HepG2 (cell line): ENCODE measurements around the gene SYAP1. TPM values are rescaled to one million over a fixed set of nuclear protein-coding genes. Genes with fewer than 3 reads are reported as not detected.

Experiments used
- ATAC-seq: fragments of 200-7000 bp; cut with Tn5 transposase; 3 replicates; pipeline ENCODE4 v1.9.1; 2020; ENCODE audit warnings: mild to moderate bottlenecking, moderate library complexity
- BruUV-seq: library from RNA; stranded (reverse); fragments of 400-500 nt; replicated peaks from 2 replicates; lab custom pipeline; 2021; lab: Mats Ljungman, UMichigan
- CTCF ChIA-PET: fragments of 300-600 bp; formaldehyde crosslinking; extraction: SDS; loops from one replicate; lab custom pipeline; 2021; ENCODE audit warnings: low total read pairs, inconsistent platforms, low intra/inter-chr PET ratio; lab: Yijun Ruan, JAX
- POLR2A ChIA-PET: fragments of 350-600 bp; sonication (Branson Sonifier 250); formaldehyde crosslinking; loops from one replicate; lab custom pipeline; 2020; ENCODE audit warnings: antibody characterized with exemption, inconsistent platforms; lab: Yijun Ruan, JAX
- DNase-seq: peaks from one replicate; pipeline ENCODE4 v3.0.0-alpha.2; 2015; ENCODE audit warnings: low spot score
- FAIRE-seq: peaks from 3 replicates; lab custom pipeline; 2011; peaks lifted over from hg19 to GRCh38; lab: Jason Lieb, UNC
- H2AFZ ChIP-seq: one replicate; pipeline ENCODE4 v1.6.1; 2011; ENCODE audit warnings: low read length, inconsistent platforms
- H3K27ac ChIP-seq: fragments of 300-600 bp; 3 replicates; pipeline ENCODE4 v1.8.0; 2011; ENCODE audit warnings: mixed run types, mild to moderate bottlenecking, mixed read lengths, low read length, inconsistent platforms; ENCODE audit not compliant: insufficient read depth; ENCODE audit errors: extremely low read length
- H3K27me3 ChIP-seq, 2 experiments: fragments of 200-600 bp in 1 of 2; 2 replicates in 1 of 2; 3 replicates in 1 of 2; pipeline versions ENCODE4 v1.6.0 to v1.8.0; 2011; ENCODE audit warnings: low read length in 2 of 2, mild to moderate bottlenecking in 2 of 2, moderate library complexity in 2 of 2, inconsistent platforms in 1 of 2; ENCODE audit not compliant: insufficient read depth in 2 of 2, control insufficient read depth in 1 of 2
- H3K36me3 ChIP-seq, 2 experiments: fragments of 200-600 bp in 1 of 2; replicated peaks in 1 of 2; 2 replicates in 1 of 2; 3 replicates in 1 of 2; pipeline versions ENCODE4 v1.5.1 to v1.8.0; 2011; ENCODE audit warnings: low read length in 2 of 2, inconsistent platforms in 1 of 2; ENCODE audit not compliant: insufficient read depth in 2 of 2, control insufficient read depth in 1 of 2
- H3K4me1 ChIP-seq: 2 replicates; pipeline ENCODE4 v1.5.1; 2012; ENCODE audit warnings: low read length, inconsistent platforms; ENCODE audit not compliant: insufficient read depth
- H3K4me2 ChIP-seq: 2 replicates; pipeline ENCODE4 v1.6.0; 2011; ENCODE audit warnings: low read depth, low read length, inconsistent platforms
- H3K4me3 ChIP-seq, 3 experiments: fragments of 200-600 bp in 1 of 3; sonication (generic), shearing (Covaris generic) in 1 of 3; replicated peaks in 1 of 3; 2 replicates each; pipeline ENCODE4 v1.5.1; 2011 to 2016; ENCODE audit warnings: low read length in 3 of 3, inconsistent platforms in 2 of 3, low read depth in 2 of 3, mild to moderate bottlenecking in 2 of 3, control low read depth in 1 of 3, mixed read lengths in 1 of 3; ENCODE audit not compliant: insufficient read depth in 1 of 3
- H3K79me2 ChIP-seq: one replicate; pipeline ENCODE4 v1.6.1; 2011; ENCODE audit warnings: low read length, inconsistent platforms; ENCODE audit not compliant: insufficient read depth
- H3K9ac ChIP-seq: 2 replicates; pipeline ENCODE4 v1.6.0; 2011; ENCODE audit warnings: mild to moderate bottlenecking, low read depth, low read length, inconsistent platforms; ENCODE audit not compliant: insufficient read depth
- H3K9me3 ChIP-seq: 2 replicates; pipeline ENCODE4 v1.5.1; 2012; ENCODE audit warnings: mild to moderate bottlenecking, low read length
- H4K20me1 ChIP-seq: 2 replicates; pipeline ENCODE4 v1.6.0; 2011; ENCODE audit warnings: inconsistent platforms, mild to moderate bottlenecking, low read length, moderate library complexity; ENCODE audit not compliant: insufficient read depth
- XBP1 ChIP-seq: sonication (generic); formaldehyde crosslinking; IDR thresholded peaks from 2 replicates; pipeline ENCODE4 v1.5.0; 2020; ENCODE audit warnings: missing genetic modification reagents
- ZBTB3 ChIP-seq: sonication (generic); formaldehyde crosslinking; IDR thresholded peaks from 2 replicates; pipeline ENCODE4 v1.4.0; 2020; ENCODE audit warnings: low read depth, mild to moderate bottlenecking, moderate library complexity, missing genetic modification reagents, borderline replicate concordance
- ZFP1 ChIP-seq: IDR thresholded peaks from 2 replicates; pipeline ENCODE4 v1.6.1; 2016
- ZFP36 ChIP-seq: fragments of 150-350 bp; IDR thresholded peaks from 2 replicates; pipeline ENCODE4 v1.6.1; 2018; ENCODE audit warnings: borderline replicate concordance, low read length, low read depth; ENCODE audit not compliant: partially characterized antibody
- ZFP82 ChIP-seq: sonication (generic); formaldehyde crosslinking; IDR thresholded peaks from 2 replicates; pipeline ENCODE4 v1.5.1; 2020; ENCODE audit warnings: mild to moderate bottlenecking, missing genetic modification reagents, borderline replicate concordance
- ZNF180 ChIP-seq: sonication (generic); formaldehyde crosslinking; IDR thresholded peaks from 2 replicates; pipeline ENCODE4 v1.4.0; 2020; ENCODE audit warnings: low read depth, missing genetic modification reagents, borderline replicate concordance
- ZNF275 ChIP-seq: sonication (generic); formaldehyde crosslinking; IDR thresholded peaks from 2 replicates; pipeline ENCODE4 v1.8.0; 2022; ENCODE audit warnings: missing genetic modification reagents, mild to moderate bottlenecking, inconsistent platforms, borderline replicate concordance
- ZNF362 ChIP-seq: sonication (generic); formaldehyde crosslinking; IDR thresholded peaks from 2 replicates; pipeline ENCODE4 v1.4.0; 2020; ENCODE audit warnings: missing genetic modification reagents, mild to moderate bottlenecking, borderline replicate concordance
- ZNF562 ChIP-seq: sonication (generic); formaldehyde crosslinking; IDR thresholded peaks from 2 replicates; pipeline ENCODE4 v1.8.0; 2022; ENCODE audit warnings: missing genetic modification reagents, borderline replicate concordance
- ZNF709 ChIP-seq: sonication (generic); formaldehyde crosslinking; IDR thresholded peaks from 2 replicates; pipeline ENCODE4 v1.5.0; 2020; ENCODE audit warnings: mild to moderate bottlenecking, missing genetic modification reagents
- ZNF740 ChIP-seq: sonication (generic); formaldehyde crosslinking; IDR thresholded peaks from 2 replicates; pipeline ENCODE4 v1.4.0; 2020; ENCODE audit warnings: missing genetic modification reagents
- WGBS: methylation state at CpG from one replicate; pipeline ENCODE4 v1.1.6; 2017; ENCODE audit warnings: low lambda C conversion rate; 5-methylcytosine and 5-hydroxymethylcytosine counted together
- in situ Hi-C: cut with HindIII; loops from 2 replicates; pipeline ENCODE4 v1.10.0; 2017; ENCODE audit warnings: low pct_unique_long_range_greater_than_20kb; ENCODE audit not compliant: extremely low pct_ligation_motif_present
- intact Hi-C: fragments of 100-400 bp; cut with micrococcal nuclease; formaldehyde crosslinking; loops from one replicate; pipeline ENCODE4 v1.10.0; 2022; ENCODE audit not compliant: unreplicated experiment
- polyA plus RNA-seq, 8 experiments: library from polyadenylated mRNA; depleted of rRNA in 3 of 8; stranded (reverse) in 7 of 8; unstranded in 1 of 8; fragments of >200 nt; fragmentation: Illumina TruSeq in 4 of 8; extraction: Trizol in 4 of 8; gene quantifications; 2 replicates each; pipeline versions ENCODE4 v1.2.1 to v1.2.3, GENCODE V29; 2011 to 2016; ENCODE audit warnings: low read depth in 4 of 8, missing spikeins in 1 of 8, mixed read lengths in 1 of 8; ENCODE audit not compliant: insufficient read depth in 1 of 8
- small RNA-seq, 3 experiments: library from RNA; depleted of rRNA; stranded (forward); fragments of <200 nt; gene quantifications; one replicate each; pipeline ENCODE3, GENCODE V24; 2012; ENCODE audit warnings: low read depth in 2 of 3, low replicate concordance in 1 of 3; ENCODE audit not compliant: insufficient read length in 3 of 3, insufficient read depth in 2 of 3
- total RNA-seq, 5 experiments: library from RNA; depleted of rRNA; stranded (reverse); fragments of >200 nt; fragmentation: Illumina TruSeq; extraction: Trizol; gene quantifications; 2 replicates each; pipeline ENCODE4 v1.2.3, GENCODE V29; 2016; ENCODE audit warnings: low read depth in 1 of 5

Gene SYAP1
- total and polyA plus RNA-seq, 2 of the 13 experiments (the other 11 are each of a cell fraction or from before 2014, with no cell fraction given) = 4.9 to 18.5 TPM

- in situ Hi-C loops (no loop called here), intact Hi-C loops (no loop called here)
- Histone ChIP-seq H3K27ac (no peak overlapping the region), H3K4me3 (no peak overlapping the region), H3K79me2 (peaks cover 24% of the 10 kb centered on the region), H3K4me2 (no peak overlapping the region), H3K36me3 (peaks cover 0 to 10% of the 10 kb centered on the region in 2 experiments; a peak in 3 of 5 replicates), H4K20me1 (no peaks in the 10 kb centered on the region), H3K4me1 (no peaks in the 10 kb centered on the region), H3K9me3 (no peaks in the 10 kb centered on the region), H3K9ac (no peak overlapping the region), H2AFZ (no peak overlapping the region), H3K27me3 (no peaks in the 10 kb centered on the region)
- POLR2A ChIA-PET = no interaction called here
- BruUV-seq = no TSS peak
- ATAC-seq (no peak), FAIRE-seq (no peak), DNase-seq (no peak)
- 100% methylated on average over 1 of the region's 1 CpG for WGBS
- no peak for TF ChIP-seq ZFP36
- TF ChIP-seq XBP1 (CRISPR knock-in tag) = no peak
- no peak for TF ChIP-seq ZNF362
- TF ChIP-seq ZFP82 = no peak
- no peak for TF ChIP-seq ZFP1 (CRISPR knock-in tag)
- no peak for TF ChIP-seq ZNF740
- TF ChIP-seq ZNF180 (CRISPR knock-in tag) = no peak
- TF ChIP-seq ZNF709 = no peak
- TF ChIP-seq ZNF275 (CRISPR knock-in tag) = no peak
- TF ChIP-seq ZNF562 (CRISPR knock-in tag) = no peak
- no peak for TF ChIP-seq ZBTB3 (CRISPR knock-in tag)
- CTCF ChIA-PET = no interaction called here
These were observed 95.2 kb downstream of the SYAP1 start for GRCh38 chrX:16814597-16814996.

Small RNAs within 50 kb of the gene (small RNA-seq; reads per million reads assigned to genes)
- gene RNU7-56P (0 reads per million in 3 experiments), gene RPL12P49 (0 reads per million in 3 experiments)

Other genes with a start within 250 kb of the SYAP1 start
- not detected in 2 replicates for gene S100G, start 69.5 kb upstream of the SYAP1 start, total RNA-seq (2016; rRNA removed; fragmentation: Illumina TruSeq; extraction: Trizol)
- gene S100G, start 69.5 kb upstream of the SYAP1 start, polyA plus RNA-seq (2011; rRNA removed) = not detected in 2 replicates
- gene CTPS2, start 6.9 kb upstream of the SYAP1 start, total RNA-seq (2016; rRNA removed; fragmentation: Illumina TruSeq; extraction: Trizol) = 26.1 and 32.2 TPM in 2 replicates
- 8.3 and 10.3 TPM in 2 replicates for gene CTPS2, start 6.9 kb upstream of the SYAP1 start, polyA plus RNA-seq (2011; rRNA removed)
- gene TXLNG, start 66.9 kb downstream of the SYAP1 start, total RNA-seq (2016; rRNA removed; fragmentation: Illumina TruSeq; extraction: Trizol) = 13.1 and 17.8 TPM in 2 replicates
- 13.4 and 15.5 TPM in 2 replicates for gene TXLNG, start 66.9 kb downstream of the SYAP1 start, polyA plus RNA-seq (2011; rRNA removed)
- 145 and 193 TPM in 2 replicates for gene RBBP7, start 150.8 kb downstream of the SYAP1 start, total RNA-seq (2016; rRNA removed; fragmentation: Illumina TruSeq; extraction: Trizol)
- 80.1 and 89.5 TPM in 2 replicates for gene RBBP7, start 150.8 kb downstream of the SYAP1 start, polyA plus RNA-seq (2011; rRNA removed)
- 0.58 and 0.84 TPM in 2 replicates for gene REPS2, start 227.0 kb downstream of the SYAP1 start, total RNA-seq (2016; rRNA removed; fragmentation: Illumina TruSeq; extraction: Trizol)
- 0.05 and 0.09 TPM in 2 replicates for gene REPS2, start 227.0 kb downstream of the SYAP1 start, polyA plus RNA-seq (2011; rRNA removed)